ENCODE measurements around the gene ATP5F1D.

DNA sequence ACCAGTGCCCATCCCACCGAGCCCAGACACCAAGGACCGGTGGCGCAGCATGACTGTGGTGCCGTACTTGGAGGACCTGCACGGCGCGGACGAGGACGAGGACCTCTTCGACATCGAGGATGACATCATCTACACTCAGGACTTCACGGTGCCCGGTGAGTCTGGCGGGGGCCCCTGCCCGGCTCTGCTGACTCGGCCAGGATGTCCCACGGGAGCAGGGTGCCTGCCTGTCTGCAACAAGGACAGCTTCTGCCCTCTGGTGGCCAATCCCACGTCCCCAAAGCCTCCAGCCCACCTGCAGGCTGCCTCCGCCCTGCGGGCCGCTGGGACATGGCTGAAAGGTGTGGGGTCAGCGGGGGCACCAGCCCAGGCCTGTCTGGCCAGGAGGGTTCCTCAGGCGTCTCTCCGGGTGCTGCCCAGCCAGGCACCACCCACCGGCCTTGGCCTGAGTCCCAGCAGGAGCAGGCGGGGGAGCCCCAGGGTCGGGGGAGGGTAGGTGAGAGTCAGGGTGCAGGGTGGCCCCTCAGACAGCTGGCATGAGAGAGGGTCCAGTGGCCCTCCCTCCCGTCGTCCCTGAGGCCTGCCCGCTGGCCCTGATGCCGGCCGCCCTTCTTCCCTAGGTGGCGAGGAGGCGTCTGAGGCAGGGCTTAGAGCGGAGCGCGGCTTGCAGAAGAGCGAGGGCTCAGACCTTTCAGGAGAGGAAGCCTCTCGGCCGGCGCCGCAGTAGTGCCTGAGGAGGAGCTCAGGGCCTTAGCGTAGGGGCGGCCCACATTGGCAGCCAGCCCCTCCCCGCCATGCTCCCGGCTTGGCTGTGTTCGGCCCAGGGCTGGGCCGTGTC, 18.3 kb upstream of the ATP5F1D start:
- no peak for TF ChIP-seq CTCF (IDR thresholded peaks at IDR 0.05)
- TF ChIP-seq POLR2A (IDR thresholded peaks at IDR 0.05) = no peak
- no peak for TF ChIP-seq EP300 (IDR thresholded peaks at IDR 0.05)
